ENCODE measurements around the gene CYP17A1. TPM values are rescaled to one million over a fixed set of nuclear protein-coding genes. Genes with fewer than 3 reads are reported as not detected.

CYP17A1 gene
- total RNA-seq, 1 experiment from 2014 or later = 2.1 TPM

DNA sequence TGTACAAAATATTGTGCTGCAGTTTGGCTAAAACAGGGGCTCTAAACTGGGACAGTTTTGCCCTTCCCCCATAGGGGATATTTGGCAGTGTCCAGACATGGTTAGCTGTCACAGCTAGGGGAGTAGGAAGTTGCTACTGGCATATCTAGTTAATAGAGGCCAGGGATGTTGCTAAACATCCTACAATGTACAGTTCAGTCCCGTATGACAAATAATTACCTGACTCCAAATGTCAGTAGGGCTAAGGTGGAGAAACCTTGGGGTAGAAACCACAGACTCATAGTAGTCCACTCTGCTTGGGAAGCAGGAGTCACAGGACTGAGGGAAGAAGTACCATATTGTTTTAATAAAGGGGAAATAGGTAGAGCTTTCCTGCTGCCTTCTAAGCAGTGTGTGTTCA, 53.6 kb downstream of the CYP17A1 start (continued):
- TF ChIP-seq, protein P1, sequence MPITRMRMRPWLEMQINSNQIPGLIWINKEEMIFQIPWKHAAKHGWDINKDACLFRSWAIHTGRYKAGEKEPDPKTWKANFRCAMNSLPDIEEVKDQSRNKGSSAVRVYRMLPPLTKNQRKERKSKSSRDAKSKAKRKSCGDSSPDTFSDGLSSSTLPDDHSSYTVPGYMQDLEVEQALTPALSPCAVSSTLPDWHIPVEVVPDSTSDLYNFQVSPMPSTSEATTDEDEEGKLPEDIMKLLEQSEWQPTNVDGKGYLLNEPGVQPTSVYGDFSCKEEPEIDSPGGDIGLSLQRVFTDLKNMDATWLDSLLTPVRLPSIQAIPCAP (CRISPR knock-in tag; IDR thresholded peaks at IDR 0.05) = no peak
- TF ChIP-seq, protein P2, sequence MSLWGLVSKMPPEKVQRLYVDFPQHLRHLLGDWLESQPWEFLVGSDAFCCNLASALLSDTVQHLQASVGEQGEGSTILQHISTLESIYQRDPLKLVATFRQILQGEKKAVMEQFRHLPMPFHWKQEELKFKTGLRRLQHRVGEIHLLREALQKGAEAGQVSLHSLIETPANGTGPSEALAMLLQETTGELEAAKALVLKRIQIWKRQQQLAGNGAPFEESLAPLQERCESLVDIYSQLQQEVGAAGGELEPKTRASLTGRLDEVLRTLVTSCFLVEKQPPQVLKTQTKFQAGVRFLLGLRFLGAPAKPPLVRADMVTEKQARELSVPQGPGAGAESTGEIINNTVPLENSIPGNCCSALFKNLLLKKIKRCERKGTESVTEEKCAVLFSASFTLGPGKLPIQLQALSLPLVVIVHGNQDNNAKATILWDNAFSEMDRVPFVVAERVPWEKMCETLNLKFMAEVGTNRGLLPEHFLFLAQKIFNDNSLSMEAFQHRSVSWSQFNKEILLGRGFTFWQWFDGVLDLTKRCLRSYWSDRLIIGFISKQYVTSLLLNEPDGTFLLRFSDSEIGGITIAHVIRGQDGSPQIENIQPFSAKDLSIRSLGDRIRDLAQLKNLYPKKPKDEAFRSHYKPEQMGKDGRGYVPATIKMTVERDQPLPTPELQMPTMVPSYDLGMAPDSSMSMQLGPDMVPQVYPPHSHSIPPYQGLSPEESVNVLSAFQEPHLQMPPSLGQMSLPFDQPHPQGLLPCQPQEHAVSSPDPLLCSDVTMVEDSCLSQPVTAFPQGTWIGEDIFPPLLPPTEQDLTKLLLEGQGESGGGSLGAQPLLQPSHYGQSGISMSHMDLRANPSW (CRISPR knock-in tag; conservative IDR thresholded peaks at IDR 0.05; ENCODE audit: low read depth) = no peak
- TF ChIP-seq NR2C2 (CRISPR knock-in tag; IDR thresholded peaks at IDR 0.05) (no peak), ZNF396 (CRISPR knock-in tag; IDR thresholded peaks at IDR 0.05; ENCODE audit: borderline replicate concordance) (no peak), KAT7 (CRISPR knock-in tag; IDR thresholded peaks at IDR 0.05; ENCODE audit: borderline replicate concordance) (no peak)

DNA sequence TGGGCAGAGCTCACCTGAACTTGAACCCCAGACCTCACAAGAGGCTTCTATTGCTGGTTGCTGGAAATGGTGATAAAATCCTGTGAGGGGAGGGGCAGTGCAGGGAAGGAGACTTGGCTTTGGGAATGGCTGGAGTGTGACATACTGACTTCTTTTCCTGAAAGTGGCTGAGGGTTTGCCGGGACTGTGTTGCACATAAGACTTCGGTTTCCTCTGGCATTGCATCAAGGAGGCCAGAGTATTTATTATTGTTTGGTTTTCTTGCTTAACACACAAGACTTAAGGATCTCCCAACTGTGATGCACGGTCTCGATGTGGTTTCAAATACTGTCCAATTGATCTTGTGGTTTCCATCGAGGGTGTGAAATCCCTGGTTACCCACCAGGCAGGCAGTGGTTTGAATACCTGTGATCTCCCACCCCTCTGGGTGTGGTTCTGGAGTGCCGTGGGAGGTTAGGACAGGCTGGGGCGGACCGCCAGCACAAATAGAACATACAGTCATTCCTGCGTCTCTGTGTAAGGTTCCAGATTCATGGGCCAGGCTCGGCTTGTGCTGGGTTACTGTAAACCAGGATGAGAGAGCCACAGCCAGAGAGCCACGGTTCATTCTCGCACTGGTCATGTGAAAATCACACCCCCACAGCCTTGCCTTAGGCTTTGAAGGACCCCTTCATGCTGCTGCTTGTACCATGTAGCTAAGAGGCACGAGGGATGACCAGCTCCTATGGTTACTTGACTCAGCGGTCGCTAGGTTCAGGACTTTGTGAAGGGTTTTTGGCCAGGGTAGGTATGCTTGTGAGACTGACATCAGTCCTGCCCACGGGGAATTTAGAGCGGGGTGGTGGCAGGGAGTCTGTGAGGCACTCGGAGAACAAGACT, 54.3 kb downstream of the CYP17A1 start:
- H3K27me3 Mint-ChIP-seq (ENCODE audit: low read depth) = no peaks in the 10 kb centered on the region
- H3K4me3 Mint-ChIP-seq = no peak overlapping the region
- H3K4me1 Mint-ChIP-seq = peaks cover 51% of the 10 kb centered on the region
- ChIA-PET POLR2A (no interaction called here), CTCF (interaction anchor here (1.0 kb wide), 1 partner anchor 31 kb away, joined by 4 read pairs; no protein-coding TSS in a partner anchor)
- TF ChIP-seq, protein P1 (CRISPR knock-in tag; IDR thresholded peaks at IDR 0.05) = no peak
- TF ChIP-seq EMX1 (CRISPR knock-in tag; IDR thresholded peaks at IDR 0.05) (no peak), ESRRA (CRISPR knock-in tag; IDR thresholded peaks at IDR 0.05; ENCODE audit: borderline replicate concordance) (no peak), ZNF219 (CRISPR knock-in tag; IDR thresholded peaks at IDR 0.05; ENCODE audit: borderline replicate concordance) (no peak), GABPB1 (CRISPR knock-in tag; IDR thresholded peaks at IDR 0.05) (no peak), NR2C2 (CRISPR knock-in tag; IDR thresholded peaks at IDR 0.05) (no peak), MYBL2 (CRISPR knock-in tag; IDR thresholded peaks at IDR 0.05) (no peak), ZNF423 (CRISPR knock-in tag; IDR thresholded peaks at IDR 0.05) (no peak)
- TF ChIP-seq, protein P3, sequence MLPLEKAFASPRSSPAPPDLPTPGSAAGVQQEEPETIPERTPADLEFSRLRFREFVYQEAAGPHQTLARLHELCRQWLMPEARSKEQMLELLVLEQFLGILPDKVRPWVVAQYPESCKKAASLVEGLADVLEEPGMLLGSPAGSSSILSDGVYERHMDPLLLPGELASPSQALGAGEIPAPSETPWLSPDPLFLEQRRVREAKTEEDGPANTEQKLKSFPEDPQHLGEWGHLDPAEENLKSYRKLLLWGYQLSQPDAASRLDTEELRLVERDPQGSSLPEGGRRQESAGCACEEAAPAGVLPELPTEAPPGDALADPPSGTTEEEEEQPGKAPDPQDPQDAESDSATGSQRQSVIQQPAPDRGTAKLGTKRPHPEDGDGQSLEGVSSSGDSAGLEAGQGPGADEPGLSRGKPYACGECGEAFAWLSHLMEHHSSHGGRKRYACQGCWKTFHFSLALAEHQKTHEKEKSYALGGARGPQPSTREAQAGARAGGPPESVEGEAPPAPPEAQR (CRISPR knock-in tag; IDR thresholded peaks at IDR 0.05) = no peak
- TF ChIP-seq, protein P4, sequence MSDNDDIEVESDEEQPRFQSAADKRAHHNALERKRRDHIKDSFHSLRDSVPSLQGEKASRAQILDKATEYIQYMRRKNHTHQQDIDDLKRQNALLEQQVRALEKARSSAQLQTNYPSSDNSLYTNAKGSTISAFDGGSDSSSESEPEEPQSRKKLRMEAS (CRISPR knock-in tag; IDR thresholded peaks at IDR 0.05) = no peak
- TF ChIP-seq, protein P5, sequence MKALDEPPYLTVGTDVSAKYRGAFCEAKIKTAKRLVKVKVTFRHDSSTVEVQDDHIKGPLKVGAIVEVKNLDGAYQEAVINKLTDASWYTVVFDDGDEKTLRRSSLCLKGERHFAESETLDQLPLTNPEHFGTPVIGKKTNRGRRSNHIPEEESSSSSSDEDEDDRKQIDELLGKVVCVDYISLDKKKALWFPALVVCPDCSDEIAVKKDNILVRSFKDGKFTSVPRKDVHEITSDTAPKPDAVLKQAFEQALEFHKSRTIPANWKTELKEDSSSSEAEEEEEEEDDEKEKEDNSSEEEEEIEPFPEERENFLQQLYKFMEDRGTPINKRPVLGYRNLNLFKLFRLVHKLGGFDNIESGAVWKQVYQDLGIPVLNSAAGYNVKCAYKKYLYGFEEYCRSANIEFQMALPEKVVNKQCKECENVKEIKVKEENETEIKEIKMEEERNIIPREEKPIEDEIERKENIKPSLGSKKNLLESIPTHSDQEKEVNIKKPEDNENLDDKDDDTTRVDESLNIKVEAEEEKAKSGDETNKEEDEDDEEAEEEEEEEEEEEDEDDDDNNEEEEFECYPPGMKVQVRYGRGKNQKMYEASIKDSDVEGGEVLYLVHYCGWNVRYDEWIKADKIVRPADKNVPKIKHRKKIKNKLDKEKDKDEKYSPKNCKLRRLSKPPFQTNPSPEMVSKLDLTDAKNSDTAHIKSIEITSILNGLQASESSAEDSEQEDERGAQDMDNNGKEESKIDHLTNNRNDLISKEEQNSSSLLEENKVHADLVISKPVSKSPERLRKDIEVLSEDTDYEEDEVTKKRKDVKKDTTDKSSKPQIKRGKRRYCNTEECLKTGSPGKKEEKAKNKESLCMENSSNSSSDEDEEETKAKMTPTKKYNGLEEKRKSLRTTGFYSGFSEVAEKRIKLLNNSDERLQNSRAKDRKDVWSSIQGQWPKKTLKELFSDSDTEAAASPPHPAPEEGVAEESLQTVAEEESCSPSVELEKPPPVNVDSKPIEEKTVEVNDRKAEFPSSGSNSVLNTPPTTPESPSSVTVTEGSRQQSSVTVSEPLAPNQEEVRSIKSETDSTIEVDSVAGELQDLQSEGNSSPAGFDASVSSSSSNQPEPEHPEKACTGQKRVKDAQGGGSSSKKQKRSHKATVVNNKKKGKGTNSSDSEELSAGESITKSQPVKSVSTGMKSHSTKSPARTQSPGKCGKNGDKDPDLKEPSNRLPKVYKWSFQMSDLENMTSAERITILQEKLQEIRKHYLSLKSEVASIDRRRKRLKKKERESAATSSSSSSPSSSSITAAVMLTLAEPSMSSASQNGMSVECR (CRISPR knock-in tag; IDR thresholded peaks at IDR 0.05; ENCODE audit: borderline replicate concordance) = no peak
- TF ChIP-seq, protein P6, sequence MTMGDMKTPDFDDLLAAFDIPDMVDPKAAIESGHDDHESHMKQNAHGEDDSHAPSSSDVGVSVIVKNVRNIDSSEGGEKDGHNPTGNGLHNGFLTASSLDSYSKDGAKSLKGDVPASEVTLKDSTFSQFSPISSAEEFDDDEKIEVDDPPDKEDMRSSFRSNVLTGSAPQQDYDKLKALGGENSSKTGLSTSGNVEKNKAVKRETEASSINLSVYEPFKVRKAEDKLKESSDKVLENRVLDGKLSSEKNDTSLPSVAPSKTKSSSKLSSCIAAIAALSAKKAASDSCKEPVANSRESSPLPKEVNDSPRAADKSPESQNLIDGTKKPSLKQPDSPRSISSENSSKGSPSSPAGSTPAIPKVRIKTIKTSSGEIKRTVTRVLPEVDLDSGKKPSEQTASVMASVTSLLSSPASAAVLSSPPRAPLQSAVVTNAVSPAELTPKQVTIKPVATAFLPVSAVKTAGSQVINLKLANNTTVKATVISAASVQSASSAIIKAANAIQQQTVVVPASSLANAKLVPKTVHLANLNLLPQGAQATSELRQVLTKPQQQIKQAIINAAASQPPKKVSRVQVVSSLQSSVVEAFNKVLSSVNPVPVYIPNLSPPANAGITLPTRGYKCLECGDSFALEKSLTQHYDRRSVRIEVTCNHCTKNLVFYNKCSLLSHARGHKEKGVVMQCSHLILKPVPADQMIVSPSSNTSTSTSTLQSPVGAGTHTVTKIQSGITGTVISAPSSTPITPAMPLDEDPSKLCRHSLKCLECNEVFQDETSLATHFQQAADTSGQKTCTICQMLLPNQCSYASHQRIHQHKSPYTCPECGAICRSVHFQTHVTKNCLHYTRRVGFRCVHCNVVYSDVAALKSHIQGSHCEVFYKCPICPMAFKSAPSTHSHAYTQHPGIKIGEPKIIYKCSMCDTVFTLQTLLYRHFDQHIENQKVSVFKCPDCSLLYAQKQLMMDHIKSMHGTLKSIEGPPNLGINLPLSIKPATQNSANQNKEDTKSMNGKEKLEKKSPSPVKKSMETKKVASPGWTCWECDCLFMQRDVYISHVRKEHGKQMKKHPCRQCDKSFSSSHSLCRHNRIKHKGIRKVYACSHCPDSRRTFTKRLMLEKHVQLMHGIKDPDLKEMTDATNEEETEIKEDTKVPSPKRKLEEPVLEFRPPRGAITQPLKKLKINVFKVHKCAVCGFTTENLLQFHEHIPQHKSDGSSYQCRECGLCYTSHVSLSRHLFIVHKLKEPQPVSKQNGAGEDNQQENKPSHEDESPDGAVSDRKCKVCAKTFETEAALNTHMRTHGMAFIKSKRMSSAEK (CRISPR knock-in tag; IDR thresholded peaks at IDR 0.05; ENCODE audit: borderline replicate concordance) = no peak
- TF ChIP-seq, protein P7, sequence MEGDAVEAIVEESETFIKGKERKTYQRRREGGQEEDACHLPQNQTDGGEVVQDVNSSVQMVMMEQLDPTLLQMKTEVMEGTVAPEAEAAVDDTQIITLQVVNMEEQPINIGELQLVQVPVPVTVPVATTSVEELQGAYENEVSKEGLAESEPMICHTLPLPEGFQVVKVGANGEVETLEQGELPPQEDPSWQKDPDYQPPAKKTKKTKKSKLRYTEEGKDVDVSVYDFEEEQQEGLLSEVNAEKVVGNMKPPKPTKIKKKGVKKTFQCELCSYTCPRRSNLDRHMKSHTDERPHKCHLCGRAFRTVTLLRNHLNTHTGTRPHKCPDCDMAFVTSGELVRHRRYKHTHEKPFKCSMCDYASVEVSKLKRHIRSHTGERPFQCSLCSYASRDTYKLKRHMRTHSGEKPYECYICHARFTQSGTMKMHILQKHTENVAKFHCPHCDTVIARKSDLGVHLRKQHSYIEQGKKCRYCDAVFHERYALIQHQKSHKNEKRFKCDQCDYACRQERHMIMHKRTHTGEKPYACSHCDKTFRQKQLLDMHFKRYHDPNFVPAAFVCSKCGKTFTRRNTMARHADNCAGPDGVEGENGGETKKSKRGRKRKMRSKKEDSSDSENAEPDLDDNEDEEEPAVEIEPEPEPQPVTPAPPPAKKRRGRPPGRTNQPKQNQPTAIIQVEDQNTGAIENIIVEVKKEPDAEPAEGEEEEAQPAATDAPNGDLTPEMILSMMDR (IDR thresholded peaks at IDR 0.05) = no peak
- H3K27ac Mint-ChIP-seq = peak overlapping the region; percentile 52; the same call in 1 of the 2 replicates
- DNase-seq (ENCODE audit: low spot score) = no peak
- no peak for ATAC-seq
- H3K9me3 Mint-ChIP-seq = no peaks in the 10 kb centered on the region
- no peaks in the 10 kb centered on the region for H3K36me3 Mint-ChIP-seq
